H1 (cell line): ENCODE results near the gene MTX3. TPM values are rescaled to one million over a fixed set of nuclear protein-coding genes. Genes with fewer than 3 reads are reported as not detected.

Experiments used
- CEBPB ChIP-seq: IDR thresholded peaks from 2 replicates; pipeline ENCODE4 v1.6.1; 2012; ENCODE audit warnings: low read depth, low read length
- CHD1 ChIP-seq: IDR thresholded peaks from 2 replicates; pipeline ENCODE4 v1.6.1; 2012; ENCODE audit warnings: low read depth, low read length, improper control_type of control experiment
- CREB1 ChIP-seq: IDR thresholded peaks from 2 replicates; pipeline ENCODE4 v1.6.1; 2012; ENCODE audit warnings: inconsistent platforms
- FOSL1 ChIP-seq: IDR thresholded peaks from 2 replicates; pipeline ENCODE4 v1.6.1; 2011; ENCODE audit warnings: mild to moderate bottlenecking, low read depth, low read length, moderate library complexity; ENCODE audit not compliant: insufficient read depth
- HDAC2 ChIP-seq, 2 experiments: fragments of 300-600 bp in 1 of 2; sonication (generic) in 1 of 2; IDR thresholded peaks; 2 replicates each; pipeline ENCODE4 v1.6.1; 2011 to 2012; ENCODE audit warnings: low read depth in 2 of 2, low read length in 2 of 2, mild to moderate bottlenecking in 2 of 2, moderate library complexity in 2 of 2, borderline replicate concordance in 1 of 2, inconsistent platforms in 1 of 2
- SP1 ChIP-seq: IDR thresholded peaks from 2 replicates; pipeline ENCODE4 v1.6.1; 2011; ENCODE audit warnings: low read depth, low read length
- SP4 ChIP-seq: IDR thresholded peaks from 2 replicates; pipeline ENCODE4 v1.6.1; 2012; ENCODE audit warnings: low read length, inconsistent platforms
- SUZ12 ChIP-seq: fragments of 200-600 bp; sonication (generic); IDR thresholded peaks from 2 replicates; pipeline ENCODE4 v1.6.1; 2012; ENCODE audit warnings: mild to moderate bottlenecking, inconsistent platforms, low read length, moderate library complexity, mixed read lengths
- TAF7 ChIP-seq: optimal IDR thresholded peaks from 2 replicates; pipeline ENCODE3; 2011; ENCODE audit warnings: low read depth, mild to moderate bottlenecking, inconsistent platforms, low read length, moderate library complexity, borderline replicate concordance
- polyA plus RNA-seq, 7 experiments: library from polyadenylated mRNA; depleted of rRNA in 3 of 7; stranded (reverse) in 5 of 7; unstranded in 2 of 7; fragments of >200 nt in 5 of 7; fragments of 200-250 nt in 2 of 7; gene quantifications; 1 replicate in 5 of 7; 2 replicates in 1 of 7; 4 replicates in 1 of 7; pipeline versions ENCODE4 v1.2.1 to v1.2.3, GENCODE V29; 2011 to 2013; ENCODE audit warnings: missing spikeins in 2 of 7, mixed read lengths in 2 of 7
- total RNA-seq: library from RNA; stranded (reverse); fragmentation: NEBNext Ultra II Directional; extraction: Animal tissue kit (Norgen Biotek cat#: 25700); gene quantifications from 2 replicates; pipeline ENCODE4 v1.2.1, GENCODE V29; 2021

MTX3 gene
- total and polyA plus RNA-seq, 2 of the 8 experiments (the other 6 are each of a cell fraction or from before 2014, with no cell fraction given) = 9.4 to 28.8 TPM

DNA sequence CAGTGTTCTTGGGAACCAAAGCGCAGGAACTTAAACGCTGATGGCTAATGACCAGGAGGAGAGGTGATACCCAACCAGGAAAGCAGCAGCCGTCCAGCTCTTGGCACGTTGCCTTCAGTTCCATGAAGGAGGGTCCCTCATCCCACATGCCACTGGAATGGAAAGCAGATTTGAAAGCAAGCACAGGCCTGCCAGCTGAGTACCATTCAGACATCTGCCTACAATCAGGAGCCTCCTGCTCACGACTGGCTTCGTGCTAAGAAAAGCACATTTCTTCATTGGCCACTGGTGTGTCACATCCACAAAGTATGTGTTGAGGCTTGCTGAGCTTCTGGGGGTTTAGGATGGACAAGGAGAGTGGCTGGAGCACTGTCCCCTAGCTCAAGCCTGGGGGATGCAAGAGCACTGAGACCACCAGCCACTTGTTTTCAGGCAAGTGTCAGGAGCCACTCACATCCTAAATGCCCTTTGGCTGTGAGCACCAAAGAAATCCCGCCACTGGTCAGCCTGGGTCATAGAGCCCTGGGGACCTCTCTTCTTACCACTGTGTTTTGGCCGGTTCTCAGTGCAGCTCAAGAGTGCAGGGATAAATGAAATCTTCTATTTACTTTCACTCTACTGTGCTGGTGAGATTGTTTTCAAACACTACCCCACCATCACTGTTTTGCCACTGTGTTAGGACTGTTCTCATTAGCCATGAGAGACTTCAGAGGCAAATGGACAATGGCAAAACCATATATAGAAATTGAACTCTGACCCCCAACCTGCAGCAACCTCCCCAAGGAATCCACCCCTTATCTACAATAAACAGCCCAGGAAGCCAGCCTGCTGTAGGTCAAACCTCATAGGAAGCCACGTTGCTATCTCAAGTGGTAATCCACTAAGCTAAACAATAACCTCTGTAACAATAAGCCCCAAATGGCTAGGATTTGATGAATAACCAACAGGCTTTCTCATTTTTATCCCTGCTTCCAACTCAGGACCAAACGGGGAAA, 58.3 kb downstream of the MTX3 start (continued):
- no peak for TF ChIP-seq CEBPB
- TF ChIP-seq SP4 = no peak
- TF ChIP-seq CHD1 = no peak
- TF ChIP-seq SP1 = no peak
- no peak for TF ChIP-seq SUZ12
- TF ChIP-seq HDAC2 (IDR thresholded peaks at IDR 0.05; ENCODE audit: borderline replicate concordance in 1 of 2, low read depth in 2 of 2, low read length in 2 of 2) = no peak
- TF ChIP-seq FOSL1 = no peak
- TF ChIP-seq CREB1 = no peak
- TF ChIP-seq TAF7 = no peak
